Epithelial cell of esophagus (primary cell): ENCODE measurements around the gene AKAP11.

Experiments
- DNase-seq: peaks from one replicate; pipeline ENCODE4 v3.0.0; 2010; ENCODE audit warnings: low read depth
- H3K4me3 ChIP-seq: 2 replicates; pipeline ENCODE4 v1.5.1; 2011; ENCODE audit warnings: mild to moderate bottlenecking, low read length, control low read depth
- CTCF ChIP-seq: IDR thresholded peaks from 2 replicates; pipeline ENCODE4 v1.5.1; 2011; ENCODE audit warnings: low read depth, mild to moderate bottlenecking, low read length, control low read depth, inconsistent platforms; ENCODE audit not compliant: insufficient read depth; ENCODE audit errors: missing control alignments

AKAP11 gene

DNA sequence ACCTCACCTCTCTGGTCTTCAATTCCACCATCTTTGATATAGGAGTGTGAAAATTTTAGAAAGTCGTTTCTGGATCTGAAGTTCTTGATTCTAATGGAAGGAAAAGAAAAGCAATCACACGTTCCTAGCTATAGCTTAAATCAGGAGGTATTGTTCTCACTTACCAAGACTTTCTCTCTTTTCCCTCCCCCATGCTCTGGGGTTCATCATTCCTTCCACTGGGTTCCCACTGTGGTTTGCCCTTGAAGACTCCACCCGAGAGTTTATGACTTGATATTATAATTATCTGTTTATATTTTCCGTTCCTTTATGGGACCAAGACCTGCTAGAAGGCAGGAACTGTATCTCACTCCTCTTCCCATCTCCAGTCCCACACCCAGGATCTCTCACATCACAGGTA is 76.6 kb downstream of the AKAP11 start:
- H3K4me3 ChIP-seq: no peak overlapping the region
- no peak for DNase-seq
- no peak for TF ChIP-seq CTCF

GRCh38 chr13:42350141-42350540 is 78.2 kb downstream of the AKAP11 start:
- no peak overlapping the region for H3K4me3 ChIP-seq
- TF ChIP-seq CTCF: no peak
- no peak for DNase-seq

GRCh38 chr13:42354241-42355091 is 82.5 kb downstream of the AKAP11 start:
- no peak for TF ChIP-seq CTCF
- H3K4me3 ChIP-seq: no peak overlapping the region
- DNase-seq: peak; percentile 66

- TF ChIP-seq CTCF: no peak
- no peak overlapping the region for H3K4me3 ChIP-seq
- no peak for DNase-seq
These were observed 83.1 kb downstream of the AKAP11 start for GRCh38 chr13:42355092-42355485.

DNA sequence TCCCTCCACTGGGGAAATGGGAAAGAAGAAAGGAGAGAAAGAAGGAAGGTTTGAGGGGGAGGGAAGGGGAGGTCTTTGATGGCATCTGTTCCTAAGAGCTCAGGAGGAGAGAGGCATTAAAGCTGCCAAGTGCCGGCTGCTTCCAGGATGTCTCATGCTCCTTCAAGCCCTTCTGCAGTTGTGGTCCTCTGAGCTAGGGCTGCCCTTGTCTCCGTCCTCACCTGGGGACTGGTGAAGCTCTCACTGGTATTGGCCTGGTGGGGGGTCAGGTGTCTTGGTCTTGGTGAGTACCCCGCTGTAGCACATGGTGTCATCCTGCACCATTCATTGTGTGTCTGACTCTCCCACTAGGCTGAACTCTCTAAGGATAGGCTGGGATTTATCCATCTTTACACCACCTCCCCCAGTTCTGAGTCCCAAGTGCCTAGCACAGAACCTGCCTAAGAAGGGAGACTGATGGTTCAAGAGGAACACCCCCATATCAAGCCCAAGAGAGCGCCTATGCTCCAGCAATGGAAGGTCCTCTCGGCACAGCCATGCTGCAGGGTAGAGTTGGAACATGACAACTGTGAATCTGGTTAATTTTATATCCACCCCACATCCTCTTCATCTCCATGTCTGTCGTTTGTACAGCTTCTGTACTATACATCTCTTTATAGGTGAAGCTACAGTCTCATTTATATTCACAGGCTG is 83.7 kb downstream of the AKAP11 start:
- no peak overlapping the region for H3K4me3 ChIP-seq
- no peak for DNase-seq
- TF ChIP-seq CTCF: no peak

- no peak overlapping the region for H3K4me3 ChIP-seq
- DNase-seq: no peak
These were observed 84.2 kb downstream of the AKAP11 start for GRCh38 chr13:42356184-42356575.

More at GRCh38 chr13:42356184-42356575, 84.2 kb downstream of the AKAP11 start:
- TF ChIP-seq CTCF: no peak
